SIG-M5 treated with dmso at 0.1 percent for 504 hours (cell line): ENCODE measurements around the gene SPATC1L.

Experiments used
- DNase-seq: peaks from one replicate; lab custom pipeline; 2025; ENCODE audit not compliant: unreplicated experiment; lab: John Stamatoyannopoulos, UW

SPATC1L gene

DNA sequence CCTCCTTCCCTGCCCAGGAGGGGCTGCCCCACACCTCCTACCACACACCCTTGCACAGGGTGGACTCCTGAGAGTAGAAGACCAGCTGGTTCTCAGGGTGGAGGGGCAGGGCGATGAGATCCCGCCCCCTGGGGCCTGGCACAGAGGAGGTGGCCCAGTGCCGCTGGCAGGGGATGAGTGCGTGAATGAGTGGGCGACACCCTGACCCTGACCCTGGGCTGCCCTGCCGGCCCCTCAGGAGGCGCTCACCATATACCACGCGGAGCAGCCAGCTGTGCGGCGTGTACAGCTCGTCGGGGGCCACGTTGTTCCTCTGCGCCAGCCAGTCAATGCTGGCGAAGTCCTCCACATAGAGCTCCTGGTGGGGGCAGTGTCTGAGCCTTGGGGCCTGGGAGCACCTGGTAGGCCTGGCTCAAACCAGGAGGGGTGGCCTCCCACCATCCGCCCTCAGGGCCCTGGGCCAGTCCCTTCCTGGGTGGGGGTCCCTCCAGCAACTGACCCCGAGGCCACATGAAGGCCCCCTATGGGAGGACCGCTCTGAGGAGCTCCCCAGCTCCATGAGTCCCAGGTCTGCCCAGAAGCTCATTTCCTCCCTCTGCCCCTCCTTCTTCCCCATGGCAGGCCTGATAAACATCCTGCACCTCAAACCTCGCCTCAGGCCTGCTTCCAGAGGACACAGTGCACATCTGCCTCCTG, 31.3 kb upstream of the SPATC1L start:
- DNase-seq = no peak

DNA sequence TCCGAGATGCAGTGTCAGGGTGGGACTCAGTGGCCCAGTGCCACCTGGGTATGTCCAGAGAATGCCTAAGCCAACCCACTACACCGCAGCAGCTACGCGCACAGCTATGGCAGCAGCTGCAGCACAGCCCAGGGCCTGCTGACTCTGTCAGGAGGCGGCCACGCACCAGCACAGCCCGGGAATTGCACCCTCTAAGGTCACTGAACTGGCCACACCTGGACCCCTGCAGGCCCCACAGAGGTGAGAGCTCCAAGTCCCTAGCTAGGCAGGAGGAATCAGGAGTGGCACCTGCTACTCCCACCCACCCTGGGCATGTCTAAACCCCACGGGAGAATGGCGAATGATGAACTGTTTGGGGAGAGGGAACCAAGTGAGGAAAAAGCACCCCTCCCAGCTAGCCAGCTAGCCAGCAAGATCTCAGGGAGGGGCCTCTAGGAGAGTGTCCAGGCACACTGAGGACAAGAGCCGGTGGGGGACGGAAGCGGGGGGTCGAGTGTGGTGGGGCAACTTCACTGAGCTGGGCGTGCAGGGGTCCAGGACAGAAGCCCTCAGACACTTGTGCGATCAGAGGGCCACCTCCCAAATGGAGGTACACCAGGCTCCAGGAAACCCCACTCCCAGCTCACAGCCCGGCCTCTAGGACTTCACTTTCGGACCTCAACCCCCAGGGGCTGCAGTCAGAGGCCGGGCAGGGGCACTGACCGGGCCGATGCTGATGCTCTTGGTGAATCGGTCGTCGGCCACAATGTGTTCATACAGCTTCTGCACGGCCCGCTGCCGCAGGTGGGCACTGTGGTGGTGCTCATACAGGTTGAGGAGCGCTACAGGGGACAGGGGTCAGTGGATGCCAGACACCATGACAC, 30.4 kb upstream of the SPATC1L start:
- no peak for DNase-seq

GRCh38 chr21:46213620-46214286, 29.5 kb upstream of the SPATC1L start:
- DNase-seq = no peak

- DNase-seq = no peak
Observed at GRCh38 chr21:46212721-46213484, 28.6 kb upstream of the SPATC1L start.

DNA sequence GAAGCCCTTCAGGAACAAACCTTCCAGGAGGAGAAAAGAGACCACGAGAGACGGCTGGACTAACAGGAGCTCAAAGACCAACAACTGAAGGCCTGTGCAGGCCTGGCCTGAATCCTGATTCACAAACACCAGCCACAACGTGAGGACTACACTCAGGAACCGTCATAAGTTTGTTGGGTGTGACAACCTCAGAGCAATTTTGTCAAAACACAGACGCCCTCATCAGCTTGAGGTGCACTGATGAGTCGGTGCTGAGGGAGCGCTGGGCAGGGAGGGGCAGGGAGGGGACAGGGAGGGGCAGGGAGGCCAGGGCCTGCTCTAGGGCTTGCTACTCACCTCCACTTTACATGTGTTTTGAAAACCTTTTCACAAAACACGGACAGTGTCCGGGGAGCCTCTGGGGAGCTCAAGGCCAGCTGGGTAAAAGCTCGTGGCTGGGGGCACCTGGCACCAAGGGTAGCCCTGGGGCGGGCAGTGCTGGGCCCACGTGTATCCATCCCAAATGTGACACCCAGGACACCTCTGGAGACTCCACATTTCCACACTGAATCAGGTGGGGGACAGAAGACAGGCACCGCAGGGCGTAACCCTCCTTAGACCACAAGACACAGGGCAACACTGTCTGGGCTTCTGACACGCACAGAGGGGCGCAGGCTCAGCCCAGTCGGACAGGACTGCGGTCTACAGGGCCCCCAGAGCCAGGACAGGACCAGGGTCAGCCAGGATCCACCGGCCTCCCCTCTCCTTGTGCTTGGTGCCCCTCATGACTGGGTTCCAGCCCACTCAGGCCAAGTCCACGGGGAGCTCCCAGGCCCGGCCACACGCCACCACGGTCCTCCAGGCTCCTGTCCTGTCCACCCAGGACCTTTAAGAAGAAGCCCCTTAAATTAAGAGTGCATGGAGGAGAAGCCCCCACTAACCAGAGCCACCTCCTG, 27.8 kb upstream of the SPATC1L start:
- no peak for DNase-seq

GRCh38 chr21:46211376-46211775, 27.1 kb upstream of the SPATC1L start:
- DNase-seq = no peak

- no peak for DNase-seq
Observed at GRCh38 chr21:46210378-46211136, 26.3 kb upstream of the SPATC1L start.

GRCh38 chr21:46208761-46209721, 24.8 kb upstream of the SPATC1L start:
- DNase-seq = no peak

- DNase-seq = no peak
Observed at GRCh38 chr21:46207920-46208591, 23.8 kb upstream of the SPATC1L start.

GRCh38 chr21:46207006-46207919, 23.0 kb upstream of the SPATC1L start:
- no peak for DNase-seq

GRCh38 chr21:46206163-46207005, 22.1 kb upstream of the SPATC1L start:
- no peak for DNase-seq

DNA sequence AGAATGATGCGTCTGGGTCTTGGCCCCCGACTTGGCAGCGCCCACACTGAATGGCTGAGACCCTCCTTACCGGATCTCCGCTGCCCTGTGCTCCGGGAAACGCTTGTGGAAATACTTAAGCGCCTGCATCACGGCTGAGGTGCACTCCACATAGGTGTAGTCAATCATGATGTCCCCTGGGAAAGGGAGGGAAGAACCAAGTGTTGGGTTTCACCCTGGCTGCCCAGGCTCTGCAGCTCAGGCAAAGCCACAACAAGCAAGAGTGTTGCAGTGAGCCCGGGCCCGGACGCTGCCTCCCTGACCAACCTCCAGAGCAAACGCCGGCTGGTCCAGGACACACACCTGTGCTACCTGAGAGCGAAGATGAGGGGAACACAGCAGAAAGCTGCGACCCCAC, 21.5 kb upstream of the SPATC1L start:
- no peak for DNase-seq

GRCh38 chr21:46205166-46205565, 20.9 kb upstream of the SPATC1L start:
- DNase-seq = no peak

GRCh38 chr21:46203203-46203600, 18.9 kb upstream of the SPATC1L start:
- no peak for DNase-seq

DNA sequence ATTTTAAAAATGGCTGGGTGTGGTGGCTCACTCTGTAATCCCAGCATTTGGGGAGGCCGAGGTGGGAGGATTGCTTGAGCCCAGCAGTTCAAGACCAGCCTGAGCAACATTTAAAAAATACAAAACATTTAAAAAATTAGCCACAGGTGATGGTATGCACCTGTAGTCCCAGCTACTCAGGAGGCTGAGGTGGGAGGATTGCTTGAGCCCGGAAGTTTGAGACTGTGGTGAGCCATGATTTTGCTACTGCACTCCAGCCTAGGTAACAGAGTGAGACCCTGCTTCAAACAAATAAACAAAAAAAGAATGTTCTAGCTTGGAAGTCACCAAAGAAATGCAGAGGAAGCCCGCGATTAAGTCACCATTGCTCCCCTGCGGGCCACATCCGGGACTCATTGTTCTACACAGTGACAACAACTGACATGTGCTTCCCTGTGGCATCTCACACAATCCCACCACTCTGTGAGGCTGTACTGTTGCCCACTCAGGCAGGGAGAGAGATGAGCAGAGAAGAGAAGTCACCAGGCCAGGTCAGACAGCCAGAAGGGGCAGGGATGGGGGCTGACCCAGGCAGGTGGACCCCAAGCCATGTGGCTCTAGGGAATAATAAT, 18.4 kb upstream of the SPATC1L start:
- DNase-seq = no peak
